Iris pigment epithelial cell (primary cell): ENCODE results near the gene TEKT5.
"Not testable (repeated sequence)": the region's sequence is repeated elsewhere in the genome, so short reads cannot be mapped to it uniquely, and the experiment has no call there.

Source experiments
- DNase-seq: peaks from one replicate; pipeline ENCODE4 v3.0.0-alpha.2; 2011; ENCODE audit warnings: low read depth

Gene TEKT5

DNA sequence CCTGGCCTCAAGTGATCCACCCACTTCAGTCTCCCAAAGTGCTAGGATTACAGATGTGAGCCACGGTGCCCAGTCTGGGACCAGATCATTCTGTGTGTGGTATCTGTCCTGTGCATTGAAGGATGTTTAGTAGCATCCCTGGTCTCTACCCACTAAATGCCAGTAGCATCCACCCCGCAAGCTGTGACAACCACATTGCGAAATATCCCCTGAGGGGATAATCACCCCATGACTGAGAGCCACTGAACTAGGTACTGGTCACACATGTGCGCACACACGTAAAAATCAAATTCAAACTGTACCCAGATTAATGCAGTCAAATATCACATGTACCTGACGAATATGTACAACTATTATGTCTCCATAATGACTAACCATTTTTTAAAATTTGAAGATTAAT is 35.8 kb downstream of the TEKT5 start:
- DNase-seq, result no peak

DNA sequence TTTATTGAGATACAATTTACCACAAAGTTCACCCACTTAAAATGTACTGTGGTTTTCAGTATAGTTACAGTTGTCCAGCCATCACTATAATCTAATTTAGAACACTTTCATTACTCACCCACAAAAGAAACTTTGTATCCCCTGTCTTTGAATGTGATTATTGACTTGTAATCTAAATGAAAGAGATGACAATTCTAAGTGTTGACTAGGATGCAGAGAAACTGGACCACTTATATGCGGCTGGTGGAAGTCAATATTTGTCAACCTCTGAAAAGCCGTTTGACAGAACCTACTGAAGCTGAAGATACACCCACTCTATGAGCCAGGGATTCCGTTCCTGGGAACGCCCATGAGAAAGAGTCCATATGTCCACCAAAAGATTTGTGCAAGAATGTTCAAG is 36.8 kb downstream of the TEKT5 start:
- no peak for DNase-seq

DNA sequence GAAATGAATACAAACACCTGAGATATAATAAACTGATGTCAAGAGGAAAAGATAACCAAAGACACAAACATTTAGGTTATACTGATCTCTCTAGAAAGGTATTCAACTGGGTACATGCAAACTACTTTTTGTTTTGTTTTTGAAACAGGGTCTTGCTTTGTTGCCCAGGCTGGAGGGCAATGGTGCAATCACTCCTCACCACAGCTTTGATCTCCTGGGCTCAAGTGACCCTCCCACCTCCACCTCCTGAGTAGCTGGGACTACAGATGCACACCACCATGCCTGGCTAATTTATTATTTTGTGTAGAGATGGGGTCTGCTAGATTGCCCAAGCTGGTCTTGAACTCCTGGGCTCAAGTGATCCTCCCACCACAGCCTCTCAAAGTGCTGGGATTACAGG is 38.1 kb downstream of the TEKT5 start:
- no peak for DNase-seq

DNA sequence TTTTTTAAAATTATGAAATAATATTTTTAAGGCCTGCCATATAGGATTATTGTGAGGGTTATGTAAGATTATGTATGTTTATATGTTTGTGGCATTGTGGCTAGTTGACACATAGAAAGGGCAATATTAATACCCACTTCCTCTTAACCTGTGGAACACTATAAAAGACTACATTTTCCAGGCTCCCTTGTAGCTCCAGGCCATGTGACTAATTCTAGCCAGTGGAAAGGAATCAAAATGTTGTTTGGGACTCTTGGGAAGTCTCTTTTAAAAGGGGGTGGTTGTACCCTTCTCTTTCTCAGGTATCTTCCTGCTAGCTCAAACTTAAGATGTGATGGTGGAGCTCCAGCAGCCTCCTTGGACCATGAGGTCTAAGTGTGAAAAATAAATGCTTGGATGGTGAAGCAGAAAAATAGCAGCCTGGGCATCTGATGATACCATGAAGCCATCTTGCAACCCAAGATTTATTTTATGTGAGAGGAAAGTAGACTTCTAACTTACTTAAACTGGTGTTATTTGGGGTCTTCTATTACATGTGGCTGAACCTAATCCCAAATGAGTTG is 39.2 kb downstream of the TEKT5 start:
- no peak for DNase-seq

DNA sequence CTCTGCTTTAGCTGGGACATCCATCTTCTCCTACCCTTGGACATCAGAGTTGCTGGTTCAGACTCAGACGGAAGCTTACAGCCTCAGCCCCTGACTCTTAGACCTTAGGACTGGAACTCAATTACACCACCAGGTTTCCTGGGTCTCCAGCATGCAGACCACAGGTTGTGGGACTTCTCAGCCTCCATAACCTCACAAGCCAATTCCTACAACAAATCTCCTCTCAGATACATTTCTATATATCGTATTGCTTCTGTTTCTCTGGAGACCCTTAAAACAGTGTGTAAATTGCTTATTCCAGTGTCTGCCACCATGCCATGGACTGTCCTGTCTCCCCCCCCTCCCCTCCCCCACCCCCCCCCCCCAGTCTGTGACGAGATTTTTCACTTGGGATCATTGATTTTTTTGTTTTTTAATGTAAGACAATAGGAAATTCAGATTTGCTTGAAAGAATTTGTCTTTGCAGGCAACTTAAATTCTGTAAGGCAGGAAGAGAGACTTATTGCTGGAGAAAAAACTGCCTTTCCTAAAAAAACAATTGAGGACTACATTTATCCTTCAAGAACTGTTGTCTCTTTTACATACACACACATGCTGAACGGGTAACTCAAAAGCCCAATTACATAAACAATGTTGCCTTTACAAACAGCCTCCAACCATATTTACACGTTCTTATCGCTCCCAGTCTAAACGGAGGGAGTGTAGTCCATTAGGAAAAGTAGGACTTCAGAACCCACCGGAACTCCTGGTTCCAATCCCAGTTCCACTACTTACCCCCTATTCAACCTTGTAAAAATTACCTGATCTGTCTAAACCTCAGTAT is 39.9 kb downstream of the TEKT5 start:
- DNase-seq, result no peak

DNA sequence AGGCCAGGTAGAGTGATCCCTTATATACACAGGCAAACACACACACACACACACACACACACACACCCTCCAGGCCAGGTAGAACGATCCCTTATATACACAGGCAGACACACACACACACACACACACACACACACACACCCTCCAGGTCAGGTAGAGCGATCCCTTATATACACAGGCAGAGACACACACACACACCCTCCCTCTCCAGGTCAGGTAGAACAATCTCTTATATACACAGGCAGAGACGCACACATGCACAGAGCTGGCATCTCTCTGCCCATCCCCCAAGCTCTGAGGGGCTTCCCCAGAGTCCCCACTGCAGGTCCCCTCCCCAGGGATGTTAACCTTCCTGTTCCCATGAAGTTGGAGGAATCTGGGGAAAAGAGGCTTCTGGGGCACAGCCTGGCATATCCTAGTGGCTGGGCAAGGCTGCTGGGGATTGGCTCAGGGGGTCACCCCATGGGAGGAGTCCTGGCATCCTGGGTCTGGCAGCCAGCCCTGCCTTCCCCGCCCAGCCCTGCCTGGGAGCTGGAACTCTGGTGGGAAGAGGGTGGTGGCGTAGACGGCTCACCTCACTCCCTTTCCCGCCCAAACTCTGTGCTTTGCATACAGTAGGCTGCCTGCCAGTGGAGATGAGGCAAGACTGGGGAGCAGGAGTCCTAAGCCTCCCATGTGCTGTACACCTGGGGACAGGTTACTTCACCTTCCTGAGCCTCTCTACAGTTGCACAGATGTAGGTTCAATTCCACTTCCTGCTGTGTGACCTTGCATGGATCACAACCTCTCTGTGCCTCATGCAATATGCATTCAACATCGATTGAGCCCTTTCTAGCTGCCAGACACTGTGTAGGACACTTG is 41.8 kb downstream of the TEKT5 start:
- DNase-seq, result no peak

DNA sequence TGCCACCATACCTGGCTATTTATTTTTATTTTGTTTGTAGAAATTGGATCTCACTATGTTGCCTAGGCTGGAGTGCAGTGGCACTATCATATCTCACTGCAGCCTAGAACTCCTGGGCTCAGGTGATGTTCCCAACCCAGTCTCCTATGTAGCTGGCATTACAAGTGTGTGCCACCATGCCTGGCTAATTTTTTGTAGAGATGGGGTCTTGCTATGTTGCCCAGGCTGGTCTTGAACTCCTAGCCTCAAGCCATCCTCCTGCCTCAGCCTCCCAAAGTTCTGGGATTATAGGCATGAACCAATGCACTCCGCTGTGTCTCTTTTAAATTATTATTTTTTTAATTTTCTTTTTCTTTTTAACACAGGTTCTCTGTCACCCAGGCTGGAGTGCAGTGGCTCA is 45.6 kb downstream of the TEKT5 start:
- DNase-seq, result not testable (repeated sequence)

DNA sequence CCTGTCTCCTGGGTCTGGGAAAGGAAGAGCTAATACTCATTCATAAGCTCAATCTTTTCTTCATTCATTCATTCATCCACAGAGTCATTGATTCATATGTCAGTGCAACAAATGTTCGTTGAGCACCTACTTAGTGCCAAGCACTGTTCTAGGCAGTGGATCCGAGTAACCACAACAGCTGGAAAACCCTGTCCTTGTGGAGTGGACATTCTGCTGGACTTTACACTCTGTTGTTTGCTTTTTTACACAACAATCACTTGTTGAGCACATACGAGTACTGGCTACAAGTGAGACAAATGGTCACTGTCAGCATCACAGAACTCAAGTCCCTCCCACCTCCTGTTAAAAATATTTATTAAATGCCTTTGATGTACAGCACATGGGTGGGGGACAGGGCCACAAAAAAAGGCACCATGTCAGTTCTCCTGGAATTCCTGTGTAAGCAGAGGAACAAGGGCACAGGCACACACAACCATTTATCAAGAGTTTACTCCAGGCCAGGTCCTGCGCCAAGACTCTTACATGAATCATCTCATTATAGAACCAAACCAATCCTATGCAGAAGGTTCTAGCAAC is 46.9 kb downstream of the TEKT5 start:
- DNase-seq, result no peak

DNA sequence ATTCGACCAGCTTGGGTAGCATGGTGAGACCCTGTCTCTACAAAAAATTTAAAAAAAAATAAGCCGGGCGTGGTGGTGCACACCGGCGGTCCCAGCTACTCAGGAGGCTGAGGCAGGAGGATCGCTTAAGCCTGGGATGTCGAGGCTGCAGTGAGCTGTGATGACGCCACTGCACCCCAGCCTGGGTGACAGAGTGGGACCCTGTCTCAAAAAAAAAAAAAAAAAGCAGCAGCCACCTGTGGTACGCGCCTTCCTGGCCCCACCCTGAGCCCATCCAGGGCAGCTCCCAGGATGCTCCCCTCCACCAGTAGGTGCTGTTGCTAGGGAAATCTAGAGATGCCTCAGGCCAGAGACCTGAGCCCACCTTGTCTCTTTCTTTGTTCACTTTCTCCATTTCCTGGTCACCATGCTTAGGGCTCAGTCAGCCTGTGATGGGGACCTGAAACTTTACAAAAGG is 47.4 kb downstream of the TEKT5 start:
- no peak for DNase-seq

DNA sequence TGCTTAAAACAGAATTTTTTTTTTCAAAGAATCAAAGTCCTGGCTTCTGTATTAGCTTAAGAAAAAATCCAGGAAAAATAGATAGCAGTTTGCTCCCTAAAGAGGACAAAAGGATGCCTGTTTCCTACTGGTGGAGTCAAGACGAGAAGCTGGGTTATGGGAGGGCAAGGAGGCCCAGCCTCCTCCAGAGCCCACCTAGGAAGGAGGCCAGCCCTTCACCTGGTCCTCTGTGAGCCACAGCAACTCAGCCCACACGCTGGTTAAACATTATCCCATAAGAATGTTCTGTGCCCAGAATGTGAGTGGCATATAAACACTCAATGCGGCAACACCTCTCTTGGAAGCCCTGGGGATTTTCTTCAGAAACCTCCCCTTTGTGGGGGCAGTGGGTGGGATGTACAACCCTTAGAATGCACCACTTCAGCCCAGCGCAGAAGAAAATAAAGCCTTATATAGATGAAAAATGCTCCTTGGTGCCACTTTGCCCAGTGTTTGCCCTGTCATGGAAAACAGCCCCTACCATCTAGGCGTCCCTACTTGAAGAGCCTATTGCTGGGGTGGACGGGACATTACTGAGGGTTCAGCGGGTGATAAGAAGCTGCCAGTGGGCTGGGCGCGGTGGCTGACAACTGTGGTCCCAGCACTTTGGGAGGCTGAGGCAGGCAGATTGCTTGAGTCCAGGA is 48.0 kb downstream of the TEKT5 start:
- no peak for DNase-seq

DNA sequence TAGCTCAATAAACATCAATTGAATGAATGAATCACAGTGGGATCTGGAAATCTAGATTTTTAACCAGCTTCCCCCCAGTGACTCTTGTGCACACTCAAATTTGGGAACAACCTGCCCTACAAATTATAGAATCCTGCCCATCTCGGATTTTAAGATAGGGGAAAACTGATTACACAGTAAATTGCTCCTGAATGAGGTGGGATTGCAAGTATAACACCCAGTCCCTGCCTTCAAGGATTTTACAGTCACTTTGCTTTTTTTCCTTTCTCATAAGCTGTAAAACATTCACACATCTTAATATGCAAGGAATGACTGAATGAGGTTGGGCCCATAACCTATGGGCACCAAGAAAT is 48.5 kb downstream of the TEKT5 start:
- no peak for DNase-seq

DNA sequence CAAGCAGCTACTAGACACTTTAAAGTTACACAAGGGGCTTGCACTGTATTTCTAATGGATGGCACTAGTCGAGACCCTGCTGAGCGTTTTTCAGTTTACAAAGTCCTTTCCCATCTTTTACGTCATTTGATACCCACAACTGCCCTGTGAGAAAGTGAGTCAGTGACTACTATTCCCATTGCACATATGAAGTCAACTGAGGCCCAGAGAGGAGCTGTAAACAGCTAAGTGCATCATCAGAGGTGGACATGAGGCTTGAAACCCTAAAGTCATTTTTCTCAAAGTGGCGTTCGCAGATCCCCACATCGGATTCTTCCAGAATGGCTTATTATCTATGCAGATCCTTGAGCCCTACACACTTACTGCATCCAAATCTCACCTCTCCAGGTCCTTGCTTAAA is 50.6 kb downstream of the TEKT5 start:
- DNase-seq, result no peak

DNA sequence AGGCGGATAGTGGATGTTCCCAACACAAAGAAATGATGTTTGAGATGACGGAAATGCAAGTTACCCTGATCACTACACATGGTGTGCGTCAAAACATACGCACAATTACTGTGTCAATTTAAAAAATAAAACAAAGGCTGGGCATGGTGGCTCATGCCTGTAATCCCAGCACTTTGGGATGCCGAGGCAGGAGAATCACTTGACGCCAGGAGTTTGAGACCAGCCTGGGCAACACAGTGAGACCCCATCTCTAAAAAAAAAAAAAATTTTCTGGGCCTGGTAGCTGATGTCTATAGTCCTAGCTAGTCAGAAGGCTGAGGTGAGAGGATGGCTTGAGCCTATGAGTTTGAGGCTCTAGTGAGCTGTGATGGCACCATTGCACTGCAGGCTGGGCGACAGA is 51.8 kb downstream of the TEKT5 start:
- DNase-seq, result no peak

DNA sequence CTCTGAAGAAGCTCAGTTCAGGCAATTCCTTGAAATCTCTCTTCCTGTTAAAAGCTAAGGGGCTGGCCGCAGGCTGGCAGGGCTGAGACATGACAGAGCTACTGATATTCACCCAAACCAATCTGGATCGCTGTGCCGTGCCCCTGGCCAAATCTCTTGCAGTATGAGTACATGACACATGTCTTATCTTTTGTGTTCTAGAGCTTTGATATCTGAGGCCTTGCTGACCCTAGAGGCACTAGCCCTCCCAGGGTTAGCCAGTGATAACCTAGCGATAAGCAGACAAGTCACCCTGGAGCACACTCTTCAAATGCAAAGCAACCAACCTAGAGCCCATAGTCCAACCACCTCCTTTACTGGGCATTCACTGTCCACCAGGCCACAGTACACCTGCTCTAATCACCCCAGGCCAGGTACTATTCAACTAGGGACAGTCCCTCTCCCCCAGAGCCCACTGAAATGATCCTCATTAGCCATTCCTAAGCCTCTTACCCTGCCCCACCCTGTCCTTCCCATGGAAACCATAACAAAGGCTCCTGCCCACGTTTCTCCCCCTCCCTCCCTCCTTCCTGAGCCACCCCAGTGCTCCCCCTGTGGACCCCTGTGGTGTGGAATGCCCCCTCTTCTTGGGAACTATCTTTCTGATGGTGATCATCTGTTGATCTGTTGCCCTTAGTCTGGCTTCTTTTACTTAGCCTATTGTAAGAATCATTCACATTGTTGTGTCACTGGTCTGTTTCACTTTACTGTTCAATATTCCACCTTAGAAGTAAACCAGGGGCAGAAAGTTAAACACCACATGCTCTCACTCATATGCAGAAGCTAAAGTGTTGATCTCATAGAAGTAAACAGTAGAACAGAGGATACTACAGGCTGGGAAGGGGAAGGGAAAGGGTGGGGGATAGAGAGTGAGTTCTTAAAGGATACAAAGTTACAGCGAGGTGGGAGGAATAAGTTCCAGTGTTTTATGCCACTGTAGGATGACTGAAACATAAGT is 52.5 kb downstream of the TEKT5 start:
- DNase-seq, result no peak

DNA sequence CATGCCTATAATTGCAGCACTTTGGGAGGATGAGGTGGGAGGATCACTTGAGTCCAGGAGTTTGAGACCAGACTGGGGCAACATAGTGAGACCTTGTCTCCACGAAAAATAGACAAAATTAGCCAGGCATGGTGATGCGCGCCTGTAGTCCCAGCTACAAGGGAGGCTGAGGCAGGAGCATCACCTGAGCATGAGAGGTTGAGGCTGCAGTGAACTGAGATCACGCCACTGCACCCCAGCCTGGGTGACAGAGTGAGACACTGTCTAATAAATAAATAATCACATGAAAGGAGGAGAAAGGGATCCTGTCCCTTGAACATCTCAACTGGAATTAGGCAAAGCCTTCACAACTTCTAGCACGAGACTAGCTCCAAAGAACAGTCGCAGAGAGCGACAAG is 53.2 kb downstream of the TEKT5 start:
- DNase-seq, result no peak

DNA sequence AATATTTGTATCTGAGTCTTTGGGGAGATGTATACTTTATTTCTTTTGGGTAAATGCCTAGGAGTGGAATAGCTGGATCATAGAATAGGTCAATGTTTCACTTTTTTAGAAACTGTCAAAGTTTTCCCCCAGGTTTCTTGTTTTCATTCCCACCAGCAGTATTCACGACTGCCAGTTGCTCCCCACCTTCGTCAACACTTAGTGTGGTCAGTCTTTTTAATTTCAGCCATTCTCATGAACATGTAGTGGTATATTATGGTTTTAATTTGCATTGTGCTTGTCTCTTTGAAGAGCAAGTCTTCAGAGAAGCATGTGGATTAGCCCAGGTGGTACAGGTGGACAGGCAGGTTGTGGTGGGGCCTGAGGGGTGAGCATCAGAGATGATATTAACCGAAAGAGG is 53.8 kb downstream of the TEKT5 start:
- DNase-seq, result no peak

DNA sequence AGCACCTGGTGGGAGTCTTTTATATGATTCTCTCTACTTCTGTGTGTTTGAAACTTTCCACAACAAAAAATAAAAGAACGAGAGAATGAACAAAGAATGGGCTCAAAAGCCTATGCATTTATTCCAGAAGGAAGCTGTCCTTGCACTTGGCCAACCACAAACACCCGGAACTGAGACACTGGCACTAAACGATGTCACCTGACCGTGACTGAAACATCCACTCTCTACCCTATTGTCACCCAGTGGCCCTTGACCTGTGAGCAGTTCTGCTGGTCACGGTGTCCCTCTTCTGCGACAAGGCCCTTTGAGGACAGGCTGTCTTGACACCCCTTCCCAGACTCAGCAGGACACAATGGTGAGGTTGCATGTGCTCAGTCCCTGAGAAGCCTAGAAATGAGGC is 56.6 kb downstream of the TEKT5 start:
- DNase-seq, result no peak

DNA sequence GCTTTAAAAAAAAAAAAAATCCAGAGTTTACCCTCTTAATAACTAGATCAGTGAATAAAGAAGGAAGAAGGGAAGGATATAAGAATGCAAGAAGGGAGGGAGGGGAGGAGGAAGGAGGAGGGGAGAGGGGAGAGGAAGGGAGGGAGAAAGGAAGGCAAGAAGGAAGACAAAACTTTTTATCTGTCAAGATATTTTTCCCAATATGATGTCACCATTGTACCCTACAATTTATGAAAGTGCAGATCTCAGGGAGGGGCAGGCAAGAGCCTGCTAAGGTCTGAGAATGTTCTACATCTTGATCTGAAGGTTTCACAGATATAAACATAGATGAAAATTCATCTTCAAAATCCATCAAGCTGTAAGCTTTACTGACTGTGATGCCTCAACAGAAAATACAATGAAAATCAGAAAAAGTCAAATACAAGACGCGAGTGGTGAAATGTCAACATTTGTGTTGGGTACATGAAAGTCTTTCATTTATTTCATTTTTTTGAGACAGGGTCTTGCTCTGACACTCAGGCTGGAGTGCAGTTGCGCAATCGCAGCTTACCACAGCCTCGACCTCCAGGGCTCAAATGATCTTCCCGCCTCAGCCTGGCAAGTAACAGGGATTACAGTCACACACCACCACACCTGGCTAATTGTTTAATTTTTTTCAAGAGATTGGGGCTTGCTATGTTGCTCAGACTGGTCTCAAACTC is 57.2 kb downstream of the TEKT5 start:
- no peak for DNase-seq

DNA sequence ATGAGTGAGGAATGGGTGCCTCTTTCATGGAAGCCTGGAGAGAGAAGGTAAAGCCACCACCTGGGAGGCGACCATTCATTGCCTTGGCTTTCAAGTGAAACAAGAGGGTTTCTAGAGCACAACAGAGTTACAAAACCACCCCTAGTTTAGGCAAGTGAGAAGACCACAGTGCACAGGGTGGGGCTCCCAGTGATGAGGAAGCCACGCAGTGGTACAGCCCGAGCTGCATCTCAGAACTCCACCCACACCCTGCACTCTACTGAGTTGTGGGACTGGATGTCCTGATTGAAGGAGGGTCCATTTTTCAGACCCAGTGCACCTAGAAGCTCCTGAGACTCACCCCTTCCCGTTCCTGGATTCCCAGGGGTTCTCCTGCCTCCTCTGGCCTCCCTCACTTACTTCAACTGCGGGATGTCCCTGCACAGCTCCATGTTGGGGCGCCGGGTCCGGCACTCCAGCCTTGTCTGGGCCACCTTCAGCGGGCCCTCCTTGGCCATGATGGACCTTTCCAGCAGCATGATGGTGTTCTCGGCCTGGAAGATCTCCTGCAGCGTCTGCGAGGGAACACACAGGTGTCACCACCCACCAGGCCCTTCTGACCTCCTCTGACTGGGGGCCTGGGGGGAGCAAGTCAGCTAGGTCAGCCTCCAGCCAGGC is 59.2 kb downstream of the TEKT5 start:
- DNase-seq, result no peak

DNA sequence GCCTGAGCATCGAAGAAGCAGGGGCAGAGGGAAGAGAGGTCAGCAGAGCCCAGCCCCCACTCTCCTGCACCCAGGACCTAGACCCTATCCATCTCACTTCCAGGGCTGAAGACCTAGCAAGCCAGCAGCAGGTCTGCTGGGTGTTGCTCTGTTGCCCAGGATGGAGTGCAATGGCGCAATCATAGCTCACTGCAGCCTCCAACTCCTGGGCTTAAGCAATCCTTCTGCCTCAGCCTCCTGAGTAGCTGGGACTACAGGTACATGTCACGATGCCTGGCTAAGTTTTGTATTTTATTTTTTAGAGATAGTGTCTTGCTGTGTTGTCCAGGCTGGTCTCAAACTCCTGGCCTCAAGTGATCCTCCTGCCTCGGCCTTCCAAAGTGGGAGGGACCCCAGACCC is 61.3 kb downstream of the TEKT5 start:
- not testable (repeated sequence) for DNase-seq
